Panc1 (cell line): ENCODE results near the gene NNT. TPM values are rescaled to one million over a fixed set of nuclear protein-coding genes. Genes with fewer than 3 reads are reported as not detected.

Experiments
- ATAC-seq: fragments of 200-7000 bp; cut with Tn5 transposase; 2 replicates; pipeline ENCODE4 v1.9.1; 2020; ENCODE audit warnings: mild to moderate bottlenecking, moderate library complexity
- Bru-seq: library from RNA; stranded (reverse); fragments of 400-500 nt; gene quantifications from one replicate; lab custom pipeline; 2021; lab: Mats Ljungman, UMichigan
- BruChase-seq, 2 experiments: library from RNA; stranded (reverse); fragments of 400-500 nt; gene quantifications; one replicate each; lab custom pipeline; 2021; lab: Mats Ljungman, UMichigan
- BruUV-seq: library from RNA; stranded (reverse); fragments of 400-500 nt; replicated peaks from 2 replicates; lab custom pipeline; 2021; lab: Mats Ljungman, UMichigan
- CTCF ChIA-PET: fragments of 300-600 bp; sonication (Branson Sonifier 250); formaldehyde crosslinking; loops from one replicate; lab custom pipeline; 2022; ENCODE audit warnings: antibody characterized with exemption; lab: Charles Lee
- POLR2A ChIA-PET: fragments of 300-600 bp; sonication (Branson Sonifier 250); formaldehyde crosslinking; loops from one replicate; lab custom pipeline; 2022; ENCODE audit warnings: antibody characterized with exemption; lab: Charles Lee
- DNase-seq: peaks from one replicate; pipeline ENCODE4 v3.0.0-alpha.2; 2010; ENCODE audit warnings: low read depth, low spot score
- H3K27ac ChIP-seq: 2 replicates; pipeline ENCODE4 v1.5.1; 2011; ENCODE audit warnings: mild to moderate bottlenecking, low read length, inconsistent platforms
- H3K27me3 ChIP-seq: fragments of 200-500 bp; sonication (Bioruptor generic); 2 replicates; pipeline ENCODE4 v1.6.0; 2014; ENCODE audit warnings: low read length, inconsistent platforms; ENCODE audit not compliant: control insufficient read depth, insufficient read depth
- H3K36me3 ChIP-seq: fragments of 200-500 bp; sonication (Bioruptor generic); 2 replicates; pipeline ENCODE4 v1.5.1; 2014; ENCODE audit warnings: inconsistent platforms, mild to moderate bottlenecking, low read length, moderate library complexity; ENCODE audit not compliant: control insufficient read depth, insufficient read depth
- H3K4me1 ChIP-seq: 2 replicates; pipeline ENCODE4 v1.5.1; 2011; ENCODE audit warnings: inconsistent platforms, mild to moderate bottlenecking, low read length, moderate library complexity; ENCODE audit not compliant: control insufficient read depth, insufficient read depth
- H3K4me3 ChIP-seq, 2 experiments: 2 replicates each; pipeline ENCODE4 v1.5.1; 2011 to 2012; ENCODE audit warnings: low read depth in 2 of 2, low read length in 2 of 2, mild to moderate bottlenecking in 2 of 2, inconsistent platforms in 1 of 2, moderate library complexity in 1 of 2
- H3K9me3 ChIP-seq: fragments of 200-500 bp; sonication (Bioruptor generic); 2 replicates; pipeline ENCODE4 v1.5.1; 2014; ENCODE audit warnings: low read depth, mild to moderate bottlenecking, inconsistent platforms, low read length, moderate library complexity; ENCODE audit not compliant: control insufficient read depth, insufficient read depth
- POLR2AphosphoS5 ChIP-seq: IDR thresholded peaks from 2 replicates; pipeline ENCODE4 v1.6.1; 2012; ENCODE audit warnings: mild to moderate bottlenecking, low read depth, low read length, moderate library complexity
- TCF7L2 ChIP-seq: IDR thresholded peaks from 2 replicates; pipeline ENCODE4 v1.6.1; 2011; ENCODE audit warnings: mild to moderate bottlenecking, low read depth, low read length, inconsistent platforms
- in situ Hi-C: cut with HindIII; loops from 2 replicates; pipeline ENCODE4 v1.10.0; 2016; ENCODE audit warnings: low sequenced_read_pairs, low pct_unique_long_range_greater_than_20kb
- intact Hi-C: fragments of 100-400 bp; cut with micrococcal nuclease; formaldehyde crosslinking; loops from one replicate; pipeline ENCODE4 v1.10.0; 2022; ENCODE audit not compliant: unreplicated experiment
- long read RNA-seq: library from polyadenylated mRNA; unstranded; transcript quantifications from one replicate; pipeline ENCODE4 v2.0.0, GENCODE V29; 2021; ENCODE audit not compliant: unreplicated experiment
- polyA plus RNA-seq: library from polyadenylated mRNA; unstranded; fragments of >200 nt; gene quantifications from one replicate; pipeline ENCODE4 v1.2.1, GENCODE V29; 2012; ENCODE audit warnings: missing spikeins; ENCODE audit not compliant: insufficient read length
- total RNA-seq: library from RNA; stranded (reverse); gene quantifications from one replicate; pipeline ENCODE4 v1.2.1, GENCODE V29; 2021; ENCODE audit not compliant: unreplicated experiment
- TF ChIP-seq, protein P1 (sequence below), 2 experiments: IDR thresholded peaks; 2 replicates each; pipeline ENCODE4 v1.6.1; 2011 to 2012; ENCODE audit warnings: low read depth in 2 of 2, control low read depth in 1 of 2, low read length in 1 of 2, mild to moderate bottlenecking in 1 of 2, moderate library complexity in 1 of 2; ENCODE audit not compliant: insufficient read depth in 1 of 2
- TF ChIP-seq, protein P2 (sequence below): fragments of 450-650 bp; IDR thresholded peaks from 2 replicates; pipeline ENCODE4 v1.5.1; 2017; ENCODE audit warnings: mild to moderate bottlenecking

The NNT gene
- total RNA-seq, result 78.7 TPM
- polyA plus RNA-seq, result 27.1 TPM
- Bru-seq, nascent RNA, result percentile 81 among the genes with signal in this experiment
- BruChase-seq, experiment 1, labeled RNA remaining after a 2-hour chase, result percentile 75 among the genes with signal in this experiment
- percentile 73 among the genes with signal in this experiment for BruChase-seq, experiment 2, labeled RNA remaining after a 6-hour chase
- long read RNA-seq, full-length matches to known transcripts, result 107 of 142 reads
- long read RNA-seq, partial matches to known transcripts, result 24 of 142 reads
- long read RNA-seq, other reads (novel, unspliced or antisense), result 11 of 142 reads

DNA sequence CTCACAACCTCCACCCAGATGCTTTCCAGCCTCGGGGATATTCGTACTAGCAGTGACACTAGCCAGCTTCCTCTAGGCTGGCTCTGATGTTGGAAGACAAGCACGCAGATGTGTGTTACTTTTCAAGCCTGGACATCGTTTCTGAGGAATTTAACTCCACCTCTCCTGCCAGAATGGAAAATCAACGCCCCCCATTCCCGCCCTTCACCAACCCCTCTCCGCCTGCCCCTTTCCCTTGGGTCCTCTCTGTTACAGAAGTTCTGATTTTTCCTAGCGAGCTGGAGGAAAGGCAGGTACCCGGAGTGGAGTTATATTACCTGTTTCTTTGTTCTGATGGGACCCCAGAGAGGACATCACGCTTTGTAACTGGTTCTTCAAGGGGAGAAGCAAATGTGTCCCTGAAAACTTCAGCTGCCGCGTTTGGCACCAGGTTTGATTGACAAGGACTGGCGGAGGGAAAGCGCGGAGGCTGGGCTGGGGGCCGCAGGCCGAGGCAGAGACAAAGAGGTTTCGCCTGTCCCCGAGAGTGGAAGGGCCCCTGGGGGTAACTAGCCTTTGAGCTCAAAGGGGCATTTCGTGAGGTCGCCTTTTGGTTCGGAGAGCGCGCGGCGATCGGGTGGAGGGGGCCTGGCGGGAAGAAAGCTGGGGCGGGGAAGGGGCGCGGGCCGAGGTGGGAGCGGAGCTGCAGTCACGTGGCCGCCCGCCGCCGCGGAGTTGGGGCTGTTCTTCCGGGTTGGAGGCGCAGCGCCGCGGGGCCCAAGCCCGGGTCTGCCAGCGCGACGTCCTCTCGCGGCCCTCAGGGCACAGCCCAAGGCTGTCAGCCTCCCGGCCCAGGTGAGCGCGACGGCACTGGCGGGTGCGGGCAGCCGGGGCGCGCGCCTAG is at the start of gene NNT:
NNT (plus strand) TSS at position 720 of the 883 bp plus-strand sequence. CDS start 6,016 bp downstream, outside the sequence.
- Histone ChIP-seq H3K36me3 (no peaks in the 10 kb centered on the region; the same call in 1 of the 2 replicates), H3K27ac (peak within 1 kb of the TSS; percentile 97), H3K4me3 (peak within 1 kb of the TSS; percentile 82 to 97), H3K9me3 (no peaks in the 10 kb centered on the region; the same call in 1 of the 2 replicates), H3K27me3 (no peaks in the 10 kb centered on the region), H3K4me1 (peaks cover 14% of the 10 kb centered on the region)
- in situ Hi-C loops (no loop called here), intact Hi-C loops (loop anchor here (5.0 kb wide), 1 partner anchor 45 kb away; the partner anchor contains the start of gene PAIP1)
- TF ChIP-seq TCF7L2, result no peak
- TF ChIP-seq, protein P1, sequence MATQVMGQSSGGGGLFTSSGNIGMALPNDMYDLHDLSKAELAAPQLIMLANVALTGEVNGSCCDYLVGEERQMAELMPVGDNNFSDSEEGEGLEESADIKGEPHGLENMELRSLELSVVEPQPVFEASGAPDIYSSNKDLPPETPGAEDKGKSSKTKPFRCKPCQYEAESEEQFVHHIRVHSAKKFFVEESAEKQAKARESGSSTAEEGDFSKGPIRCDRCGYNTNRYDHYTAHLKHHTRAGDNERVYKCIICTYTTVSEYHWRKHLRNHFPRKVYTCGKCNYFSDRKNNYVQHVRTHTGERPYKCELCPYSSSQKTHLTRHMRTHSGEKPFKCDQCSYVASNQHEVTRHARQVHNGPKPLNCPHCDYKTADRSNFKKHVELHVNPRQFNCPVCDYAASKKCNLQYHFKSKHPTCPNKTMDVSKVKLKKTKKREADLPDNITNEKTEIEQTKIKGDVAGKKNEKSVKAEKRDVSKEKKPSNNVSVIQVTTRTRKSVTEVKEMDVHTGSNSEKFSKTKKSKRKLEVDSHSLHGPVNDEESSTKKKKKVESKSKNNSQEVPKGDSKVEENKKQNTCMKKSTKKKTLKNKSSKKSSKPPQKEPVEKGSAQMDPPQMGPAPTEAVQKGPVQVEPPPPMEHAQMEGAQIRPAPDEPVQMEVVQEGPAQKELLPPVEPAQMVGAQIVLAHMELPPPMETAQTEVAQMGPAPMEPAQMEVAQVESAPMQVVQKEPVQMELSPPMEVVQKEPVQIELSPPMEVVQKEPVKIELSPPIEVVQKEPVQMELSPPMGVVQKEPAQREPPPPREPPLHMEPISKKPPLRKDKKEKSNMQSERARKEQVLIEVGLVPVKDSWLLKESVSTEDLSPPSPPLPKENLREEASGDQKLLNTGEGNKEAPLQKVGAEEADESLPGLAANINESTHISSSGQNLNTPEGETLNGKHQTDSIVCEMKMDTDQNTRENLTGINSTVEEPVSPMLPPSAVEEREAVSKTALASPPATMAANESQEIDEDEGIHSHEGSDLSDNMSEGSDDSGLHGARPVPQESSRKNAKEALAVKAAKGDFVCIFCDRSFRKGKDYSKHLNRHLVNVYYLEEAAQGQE (IDR thresholded peaks at IDR 0.05; ENCODE audit: insufficient read depth in 1 of 2, low read depth in 2 of 2, low read length in 1 of 2), result no peak
- no peak for TF ChIP-seq POLR2AphosphoS5
- TF ChIP-seq, protein P2, sequence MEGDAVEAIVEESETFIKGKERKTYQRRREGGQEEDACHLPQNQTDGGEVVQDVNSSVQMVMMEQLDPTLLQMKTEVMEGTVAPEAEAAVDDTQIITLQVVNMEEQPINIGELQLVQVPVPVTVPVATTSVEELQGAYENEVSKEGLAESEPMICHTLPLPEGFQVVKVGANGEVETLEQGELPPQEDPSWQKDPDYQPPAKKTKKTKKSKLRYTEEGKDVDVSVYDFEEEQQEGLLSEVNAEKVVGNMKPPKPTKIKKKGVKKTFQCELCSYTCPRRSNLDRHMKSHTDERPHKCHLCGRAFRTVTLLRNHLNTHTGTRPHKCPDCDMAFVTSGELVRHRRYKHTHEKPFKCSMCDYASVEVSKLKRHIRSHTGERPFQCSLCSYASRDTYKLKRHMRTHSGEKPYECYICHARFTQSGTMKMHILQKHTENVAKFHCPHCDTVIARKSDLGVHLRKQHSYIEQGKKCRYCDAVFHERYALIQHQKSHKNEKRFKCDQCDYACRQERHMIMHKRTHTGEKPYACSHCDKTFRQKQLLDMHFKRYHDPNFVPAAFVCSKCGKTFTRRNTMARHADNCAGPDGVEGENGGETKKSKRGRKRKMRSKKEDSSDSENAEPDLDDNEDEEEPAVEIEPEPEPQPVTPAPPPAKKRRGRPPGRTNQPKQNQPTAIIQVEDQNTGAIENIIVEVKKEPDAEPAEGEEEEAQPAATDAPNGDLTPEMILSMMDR, result no peak
- BruUV-seq, result no TSS peak
- ChIA-PET POLR2A (interaction anchor here (0.6 to 1.0 kb wide), 4 partner anchors 17 to 1965 kb away, joined by 3 to 5 read pairs (median 4); no protein-coding TSS in a partner anchor), CTCF (no interaction called here)
- DNase-seq, result no peak
- ATAC-seq, result peak; percentile 85

DNA sequence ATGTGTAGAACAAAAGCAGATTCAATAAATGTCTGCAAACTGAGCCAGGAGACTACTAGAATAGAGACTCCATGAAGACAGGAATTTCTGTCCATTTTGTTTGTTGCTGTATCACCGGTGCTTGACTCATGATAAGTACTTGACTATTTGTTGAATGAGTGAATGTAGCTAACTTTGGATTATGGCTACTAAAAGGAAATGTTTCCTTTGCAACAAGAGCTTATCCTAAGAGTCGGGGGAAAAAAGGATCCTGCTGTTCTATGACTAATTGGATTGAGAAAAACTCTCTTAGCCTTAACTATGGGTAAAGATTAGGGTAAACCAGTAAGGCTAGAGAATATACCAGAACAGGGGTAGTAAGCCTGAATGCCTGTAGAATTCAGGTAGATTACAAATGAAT is 49.6 kb upstream of the NNT start:
- peaks cover 40% of the 10 kb centered on the region for H3K36me3 ChIP-seq

More for the DNA sequence above, 49.6 kb upstream of the NNT start:
- no peak for DNase-seq
- BruUV-seq, result no TSS peak
- ATAC-seq, result no peak
- peaks cover 18% of the 10 kb centered on the region for H3K4me1 ChIP-seq
- H3K9me3 ChIP-seq, result no peaks in the 10 kb centered on the region
- intact Hi-C loops (no loop called here), in situ Hi-C loops (no loop called here)
- no peak overlapping the region for H3K27ac ChIP-seq
- ChIA-PET POLR2A (interaction anchor here (0.6 kb wide), 1 partner anchor 28 kb away, joined by 5 read pairs; no protein-coding TSS in a partner anchor), CTCF (no interaction called here)
- H3K27me3 ChIP-seq, result no peaks in the 10 kb centered on the region
- no peak overlapping the region for H3K4me3 ChIP-seq
- TF ChIP-seq, protein P1 (IDR thresholded peaks at IDR 0.05; ENCODE audit: insufficient read depth in 1 of 2, low read depth in 2 of 2, low read length in 1 of 2), result no peak
- no peak for TF ChIP-seq POLR2AphosphoS5
- TF ChIP-seq, protein P2, result no peak
